GM23338 (cell line): ENCODE measurements around the gene KCTD17. TPM values are rescaled to one million over a fixed set of nuclear protein-coding genes. Genes with fewer than 3 reads are reported as not detected.

ENCODE experiments used
- ATAC-seq: fragments of 200-7000 bp; cut with Tn5 transposase; 3 replicates; pipeline ENCODE4 v1.9.1; 2020
- DNase-seq: peaks from one replicate; pipeline ENCODE4 v3.0.0-alpha.2; 2015; ENCODE audit warnings: low spot score
- H2AFZ ChIP-seq: fragments of 200-600 bp; sonication (generic); 2 replicates; pipeline ENCODE4 v1.8.0; 2016; ENCODE audit warnings: antibody characterized with exemption, mild to moderate bottlenecking, moderate library complexity
- H3F3A ChIP-seq: fragments of 200-600 bp; sonication (generic); replicated peaks from 2 replicates; pipeline ENCODE4 v1.8.0; 2017; ENCODE audit warnings: antibody characterized with exemption, mixed run types, low read depth
- H3K27ac ChIP-seq: fragments of 200-600 bp; sonication (generic); 2 replicates; pipeline ENCODE4 v1.6.1; 2016; ENCODE audit warnings: low read depth
- H3K27me3 ChIP-seq: fragments of 200-600 bp; sonication (generic); 2 replicates; pipeline ENCODE4 v1.8.0; 2016; ENCODE audit warnings: mild to moderate bottlenecking, mixed run types, moderate library complexity; ENCODE audit not compliant: insufficient read depth
- H3K36me3 ChIP-seq: fragments of 200-600 bp; sonication (generic); 2 replicates; pipeline ENCODE4 v1.8.0; 2016; ENCODE audit warnings: mild to moderate bottlenecking; ENCODE audit not compliant: insufficient read depth
- H3K4me1 ChIP-seq: fragments of 200-600 bp; sonication (generic); 2 replicates; pipeline ENCODE4 v1.8.0; 2016; ENCODE audit warnings: mild to moderate bottlenecking, moderate library complexity; ENCODE audit not compliant: insufficient read depth
- H3K4me2 ChIP-seq: fragments of 200-600 bp; sonication (generic); 2 replicates; pipeline ENCODE4 v1.7.1; 2017; ENCODE audit warnings: mixed run types
- H3K4me3 ChIP-seq: fragments of 200-600 bp; sonication (generic); 2 replicates; pipeline ENCODE4 v1.6.1; 2016; ENCODE audit warnings: mixed run types
- H3K79me2 ChIP-seq: fragments of 200-600 bp; sonication (generic); replicated peaks from 2 replicates; pipeline ENCODE4 v1.8.0; 2017; ENCODE audit warnings: mild to moderate bottlenecking; ENCODE audit not compliant: insufficient read depth
- H3K9me2 ChIP-seq: fragments of 200-600 bp; sonication (generic); 2 replicates; pipeline ENCODE4 v1.8.0; 2017; ENCODE audit not compliant: insufficient read depth
- H4K20me1 ChIP-seq: fragments of 200-600 bp; sonication (generic); replicated peaks from 2 replicates; pipeline ENCODE4 v1.8.0; 2017; ENCODE audit warnings: mild to moderate bottlenecking; ENCODE audit not compliant: insufficient read depth
- H3K27ac Mint-ChIP-seq: 2 replicates; pipeline ENCODE4 v1.8.0; 2020; ENCODE audit warnings: inconsistent platforms, mild to moderate bottlenecking, moderate library complexity, mixed read lengths
- H3K27me3 Mint-ChIP-seq: 3 replicates; pipeline ENCODE4 v1.8.0; 2022; ENCODE audit warnings: low read depth, mild to moderate bottlenecking, moderate library complexity, mixed read lengths, inconsistent platforms; ENCODE audit not compliant: insufficient read depth, poor library complexity
- H3K36me3 Mint-ChIP-seq: 3 replicates; pipeline ENCODE4 v1.8.0; 2021; ENCODE audit warnings: low read depth, mild to moderate bottlenecking, inconsistent platforms, moderate library complexity, mixed read lengths
- H3K4me1 Mint-ChIP-seq: 3 replicates; pipeline ENCODE4 v1.8.0; 2020; ENCODE audit warnings: mild to moderate bottlenecking, inconsistent platforms, mixed read lengths
- H3K4me3 Mint-ChIP-seq: 3 replicates; pipeline ENCODE4 v1.8.0; 2021; ENCODE audit warnings: moderate library complexity, mild to moderate bottlenecking, inconsistent platforms, mixed read lengths
- H3K9me3 Mint-ChIP-seq: 3 replicates; pipeline ENCODE4 v1.8.0; 2020; ENCODE audit warnings: moderate library complexity, mild to moderate bottlenecking, inconsistent platforms, mixed read lengths
- CREB1 ChIP-seq: fragments of 250-450 bp; sonication (Bioruptor Pico); IDR thresholded peaks from 2 replicates; pipeline ENCODE4 v1.5.0; 2020; ENCODE audit warnings: low read depth, mild to moderate bottlenecking, moderate library complexity
- STAT1 ChIP-seq: IDR thresholded peaks from one replicate; pipeline ENCODE4 v1.6.1; 2016; ENCODE audit warnings: antibody characterized with exemption; ENCODE audit not compliant: unreplicated experiment
- ZNF114 ChIP-seq: fragments of 250-450 bp; sonication (Bioruptor Pico); IDR thresholded peaks from 2 replicates; pipeline ENCODE4 v1.5.0; 2020; ENCODE audit warnings: mild to moderate bottlenecking, moderate library complexity
- polyA plus RNA-seq: library from polyadenylated mRNA; unstranded; fragments of >200 nt; fragmentation: Nextera tagmentation; extraction: Ambion mirVana; gene quantifications from 2 replicates; pipeline ENCODE4 v1.2.1, GENCODE V29; 2016
- total RNA-seq: library from RNA; depleted of rRNA; stranded (reverse); fragments of >200 nt; shearing (Covaris generic); gene quantifications from 2 replicates; pipeline ENCODE4 v1.2.3, GENCODE V29; 2014
- TF ChIP-seq, protein P1 (sequence below): fragments of 250-450 bp; sonication (Bioruptor Pico); IDR thresholded peaks from 2 replicates; pipeline ENCODE4 v1.5.0; 2020; ENCODE audit warnings: mild to moderate bottlenecking, moderate library complexity
- TF ChIP-seq, protein P2 (sequence below): IDR thresholded peaks from one replicate; pipeline ENCODE4 v1.6.1; 2018; ENCODE audit warnings: antibody characterized with exemption; ENCODE audit not compliant: unreplicated experiment
- TF ChIP-seq, protein P3 (sequence below), 2 experiments: fragments of 200-600 bp in 1 of 2; sonication (generic) in 1 of 2; conservative IDR thresholded peaks; 2 replicates each; pipeline versions ENCODE4 v1.5.1 to v1.6.1; 2016 to 2017; ENCODE audit warnings: antibody characterized with exemption in 2 of 2, low read depth in 2 of 2, mild to moderate bottlenecking in 2 of 2, moderate library complexity in 1 of 2

Gene KCTD17
- total and polyA plus RNA-seq, 2 experiments from 2014 or later, result 25.1 to 35.0 TPM

- no peaks in the 10 kb centered on the region for H3K36me3 Mint-ChIP-seq
- H3K27me3 Mint-ChIP-seq, result peaks cover 12% of the 10 kb centered on the region
- H3K36me3 ChIP-seq, result no peaks in the 10 kb centered on the region
- TF ChIP-seq CREB1 (CRISPR knock-in tag) (no peak), ZNF114 (CRISPR knock-in tag) (no peak), STAT1 (no peak)
- TF ChIP-seq, protein P1, sequence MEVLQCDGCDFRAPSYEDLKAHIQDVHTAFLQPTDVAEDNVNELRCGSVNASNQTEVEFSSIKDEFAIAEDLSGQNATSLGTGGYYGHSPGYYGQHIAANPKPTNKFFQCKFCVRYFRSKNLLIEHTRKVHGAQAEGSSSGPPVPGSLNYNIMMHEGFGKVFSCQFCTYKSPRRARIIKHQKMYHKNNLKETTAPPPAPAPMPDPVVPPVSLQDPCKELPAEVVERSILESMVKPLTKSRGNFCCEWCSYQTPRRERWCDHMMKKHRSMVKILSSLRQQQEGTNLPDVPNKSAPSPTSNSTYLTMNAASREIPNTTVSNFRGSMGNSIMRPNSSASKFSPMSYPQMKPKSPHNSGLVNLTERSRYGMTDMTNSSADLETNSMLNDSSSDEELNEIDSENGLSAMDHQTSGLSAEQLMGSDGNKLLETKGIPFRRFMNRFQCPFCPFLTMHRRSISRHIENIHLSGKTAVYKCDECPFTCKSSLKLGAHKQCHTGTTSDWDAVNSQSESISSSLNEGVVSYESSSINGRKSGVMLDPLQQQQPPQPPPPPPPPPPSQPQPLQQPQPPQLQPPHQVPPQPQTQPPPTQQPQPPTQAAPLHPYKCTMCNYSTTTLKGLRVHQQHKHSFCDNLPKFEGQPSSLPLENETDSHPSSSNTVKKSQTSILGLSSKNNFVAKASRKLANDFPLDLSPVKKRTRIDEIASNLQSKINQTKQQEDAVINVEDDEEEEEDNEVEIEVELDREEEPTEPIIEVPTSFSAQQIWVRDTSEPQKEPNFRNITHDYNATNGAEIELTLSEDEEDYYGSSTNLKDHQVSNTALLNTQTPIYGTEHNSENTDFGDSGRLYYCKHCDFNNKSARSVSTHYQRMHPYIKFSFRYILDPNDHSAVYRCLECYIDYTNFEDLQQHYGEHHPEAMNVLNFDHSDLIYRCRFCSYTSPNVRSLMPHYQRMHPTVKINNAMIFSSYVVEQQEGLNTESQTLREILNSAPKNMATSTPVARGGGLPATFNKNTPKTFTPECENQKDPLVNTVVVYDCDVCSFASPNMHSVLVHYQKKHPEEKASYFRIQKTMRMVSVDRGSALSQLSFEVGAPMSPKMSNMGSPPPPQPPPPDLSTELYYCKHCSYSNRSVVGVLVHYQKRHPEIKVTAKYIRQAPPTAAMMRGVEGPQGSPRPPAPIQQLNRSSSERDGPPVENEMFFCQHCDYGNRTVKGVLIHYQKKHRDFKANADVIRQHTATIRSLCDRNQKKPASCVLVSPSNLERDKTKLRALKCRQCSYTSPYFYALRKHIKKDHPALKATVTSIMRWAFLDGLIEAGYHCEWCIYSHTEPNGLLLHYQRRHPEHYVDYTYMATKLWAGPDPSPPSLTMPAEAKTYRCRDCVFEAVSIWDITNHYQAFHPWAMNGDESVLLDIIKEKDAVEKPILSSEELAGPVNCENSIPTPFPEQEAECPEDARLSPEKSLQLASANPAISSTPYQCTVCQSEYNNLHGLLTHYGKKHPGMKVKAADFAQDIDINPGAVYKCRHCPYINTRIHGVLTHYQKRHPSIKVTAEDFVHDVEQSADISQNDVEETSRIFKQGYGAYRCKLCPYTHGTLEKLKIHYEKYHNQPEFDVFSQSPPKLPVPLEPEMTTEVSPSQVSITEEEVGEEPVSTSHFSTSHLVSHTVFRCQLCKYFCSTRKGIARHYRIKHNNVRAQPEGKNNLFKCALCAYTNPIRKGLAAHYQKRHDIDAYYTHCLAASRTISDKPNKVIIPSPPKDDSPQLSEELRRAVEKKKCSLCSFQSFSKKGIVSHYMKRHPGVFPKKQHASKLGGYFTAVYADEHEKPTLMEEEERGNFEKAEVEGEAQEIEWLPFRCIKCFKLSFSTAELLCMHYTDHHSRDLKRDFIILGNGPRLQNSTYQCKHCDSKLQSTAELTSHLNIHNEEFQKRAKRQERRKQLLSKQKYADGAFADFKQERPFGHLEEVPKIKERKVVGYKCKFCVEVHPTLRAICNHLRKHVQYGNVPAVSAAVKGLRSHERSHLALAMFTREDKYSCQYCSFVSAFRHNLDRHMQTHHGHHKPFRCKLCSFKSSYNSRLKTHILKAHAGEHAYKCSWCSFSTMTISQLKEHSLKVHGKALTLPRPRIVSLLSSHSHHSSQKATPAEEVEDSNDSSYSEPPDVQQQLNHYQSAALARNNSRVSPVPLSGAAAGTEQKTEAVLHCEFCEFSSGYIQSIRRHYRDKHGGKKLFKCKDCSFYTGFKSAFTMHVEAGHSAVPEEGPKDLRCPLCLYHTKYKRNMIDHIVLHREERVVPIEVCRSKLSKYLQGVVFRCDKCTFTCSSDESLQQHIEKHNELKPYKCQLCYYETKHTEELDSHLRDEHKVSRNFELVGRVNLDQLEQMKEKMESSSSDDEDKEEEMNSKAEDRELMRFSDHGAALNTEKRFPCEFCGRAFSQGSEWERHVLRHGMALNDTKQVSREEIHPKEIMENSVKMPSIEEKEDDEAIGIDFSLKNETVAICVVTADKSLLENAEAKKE (CRISPR knock-in tag), result no peak
- TF ChIP-seq, protein P2, sequence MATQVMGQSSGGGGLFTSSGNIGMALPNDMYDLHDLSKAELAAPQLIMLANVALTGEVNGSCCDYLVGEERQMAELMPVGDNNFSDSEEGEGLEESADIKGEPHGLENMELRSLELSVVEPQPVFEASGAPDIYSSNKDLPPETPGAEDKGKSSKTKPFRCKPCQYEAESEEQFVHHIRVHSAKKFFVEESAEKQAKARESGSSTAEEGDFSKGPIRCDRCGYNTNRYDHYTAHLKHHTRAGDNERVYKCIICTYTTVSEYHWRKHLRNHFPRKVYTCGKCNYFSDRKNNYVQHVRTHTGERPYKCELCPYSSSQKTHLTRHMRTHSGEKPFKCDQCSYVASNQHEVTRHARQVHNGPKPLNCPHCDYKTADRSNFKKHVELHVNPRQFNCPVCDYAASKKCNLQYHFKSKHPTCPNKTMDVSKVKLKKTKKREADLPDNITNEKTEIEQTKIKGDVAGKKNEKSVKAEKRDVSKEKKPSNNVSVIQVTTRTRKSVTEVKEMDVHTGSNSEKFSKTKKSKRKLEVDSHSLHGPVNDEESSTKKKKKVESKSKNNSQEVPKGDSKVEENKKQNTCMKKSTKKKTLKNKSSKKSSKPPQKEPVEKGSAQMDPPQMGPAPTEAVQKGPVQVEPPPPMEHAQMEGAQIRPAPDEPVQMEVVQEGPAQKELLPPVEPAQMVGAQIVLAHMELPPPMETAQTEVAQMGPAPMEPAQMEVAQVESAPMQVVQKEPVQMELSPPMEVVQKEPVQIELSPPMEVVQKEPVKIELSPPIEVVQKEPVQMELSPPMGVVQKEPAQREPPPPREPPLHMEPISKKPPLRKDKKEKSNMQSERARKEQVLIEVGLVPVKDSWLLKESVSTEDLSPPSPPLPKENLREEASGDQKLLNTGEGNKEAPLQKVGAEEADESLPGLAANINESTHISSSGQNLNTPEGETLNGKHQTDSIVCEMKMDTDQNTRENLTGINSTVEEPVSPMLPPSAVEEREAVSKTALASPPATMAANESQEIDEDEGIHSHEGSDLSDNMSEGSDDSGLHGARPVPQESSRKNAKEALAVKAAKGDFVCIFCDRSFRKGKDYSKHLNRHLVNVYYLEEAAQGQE, result no peak
- TF ChIP-seq, protein P3, sequence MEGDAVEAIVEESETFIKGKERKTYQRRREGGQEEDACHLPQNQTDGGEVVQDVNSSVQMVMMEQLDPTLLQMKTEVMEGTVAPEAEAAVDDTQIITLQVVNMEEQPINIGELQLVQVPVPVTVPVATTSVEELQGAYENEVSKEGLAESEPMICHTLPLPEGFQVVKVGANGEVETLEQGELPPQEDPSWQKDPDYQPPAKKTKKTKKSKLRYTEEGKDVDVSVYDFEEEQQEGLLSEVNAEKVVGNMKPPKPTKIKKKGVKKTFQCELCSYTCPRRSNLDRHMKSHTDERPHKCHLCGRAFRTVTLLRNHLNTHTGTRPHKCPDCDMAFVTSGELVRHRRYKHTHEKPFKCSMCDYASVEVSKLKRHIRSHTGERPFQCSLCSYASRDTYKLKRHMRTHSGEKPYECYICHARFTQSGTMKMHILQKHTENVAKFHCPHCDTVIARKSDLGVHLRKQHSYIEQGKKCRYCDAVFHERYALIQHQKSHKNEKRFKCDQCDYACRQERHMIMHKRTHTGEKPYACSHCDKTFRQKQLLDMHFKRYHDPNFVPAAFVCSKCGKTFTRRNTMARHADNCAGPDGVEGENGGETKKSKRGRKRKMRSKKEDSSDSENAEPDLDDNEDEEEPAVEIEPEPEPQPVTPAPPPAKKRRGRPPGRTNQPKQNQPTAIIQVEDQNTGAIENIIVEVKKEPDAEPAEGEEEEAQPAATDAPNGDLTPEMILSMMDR (conservative IDR thresholded peaks at IDR 0.05; ENCODE audit: low read depth in 2 of 2), result no peak
- H3K4me1 ChIP-seq, result peaks cover 9% of the 10 kb centered on the region; the same call in 1 of the 2 replicates
- no peaks in the 10 kb centered on the region for H3F3A ChIP-seq
- no peaks in the 10 kb centered on the region for H3K79me2 ChIP-seq
- ATAC-seq (no peak), DNase-seq (no peak)
- H3K9me3 Mint-ChIP-seq, result no peaks in the 10 kb centered on the region
- no peak overlapping the region for H3K4me3 Mint-ChIP-seq
- H3K4me2 ChIP-seq, result no peak overlapping the region
- no peaks in the 10 kb centered on the region for H3K9me2 ChIP-seq
- H3K4me1 Mint-ChIP-seq, result peaks cover 37% of the 10 kb centered on the region
- no peaks in the 10 kb centered on the region for H3K27me3 ChIP-seq
- no peak overlapping the region for H3K4me3 ChIP-seq
- no peaks in the 10 kb centered on the region for H4K20me1 ChIP-seq
- no peak overlapping the region for H3K27ac ChIP-seq
- no peak overlapping the region for H3K27ac Mint-ChIP-seq
- H2AFZ ChIP-seq, result no peak overlapping the region
Observed at GRCh38 chr22:37036655-37037377, 14.7 kb upstream of the KCTD17 start.
